DMS153 treated with DMSO at 0.1 percent for 48 hours (cell line): ENCODE measurements around the gene RND3.

Experiments used
- DNase-seq: peaks from one replicate; lab custom pipeline; 2025; ENCODE audit not compliant: unreplicated experiment; lab: John Stamatoyannopoulos, UW

Gene RND3

GRCh38 chr2:150487537-150488429 is at the start of gene RND3:
Gene RND3, minus strand, starts transcription at chr2:150487667. Its CDS starts 250 bp downstream, at chr2:150487417.
- peak; percentile 96 for DNase-seq

GRCh38 chr2:150535176-150535575 is 47.7 kb upstream of the RND3 start:
- DNase-seq = no peak

DNA sequence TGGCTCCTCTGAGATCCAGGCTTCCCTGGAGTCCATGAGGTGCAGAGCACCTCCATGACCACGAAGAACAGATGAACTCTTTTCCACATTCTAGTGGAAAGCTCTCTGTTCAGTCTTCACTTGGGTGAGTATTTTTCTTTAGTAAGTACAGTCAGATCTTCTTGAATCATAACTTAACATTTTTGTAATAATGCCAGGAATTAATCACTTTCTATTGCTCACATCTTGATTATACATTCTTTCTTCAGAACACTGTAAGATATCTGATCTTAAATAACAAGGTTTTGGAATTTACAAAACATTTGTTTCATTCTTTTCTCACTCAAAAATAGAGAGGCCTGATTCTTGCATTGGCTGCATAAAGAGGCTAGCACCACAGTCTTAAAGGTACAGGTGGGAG is 45.4 kb upstream of the RND3 start:
- no peak for DNase-seq

DNA sequence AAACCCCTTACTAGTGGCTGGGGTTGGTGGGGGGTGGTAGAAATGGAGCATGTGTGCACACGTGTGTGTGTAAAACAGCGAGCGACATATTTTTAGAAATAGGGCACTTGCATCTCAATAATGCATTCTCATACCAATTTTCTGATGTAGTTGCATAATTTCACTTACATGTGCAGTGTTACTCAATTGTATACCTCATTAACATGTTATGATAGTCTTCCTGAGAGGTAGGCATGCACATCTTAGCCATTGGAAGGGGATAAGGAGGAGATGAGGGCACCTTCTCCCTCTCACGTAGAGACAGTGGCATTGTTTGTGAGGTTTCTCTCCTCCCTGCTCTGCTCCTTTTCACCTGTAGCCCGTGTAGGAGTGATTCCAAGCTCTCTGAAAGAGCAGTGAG is 44.6 kb upstream of the RND3 start:
- no peak for DNase-seq

DNA sequence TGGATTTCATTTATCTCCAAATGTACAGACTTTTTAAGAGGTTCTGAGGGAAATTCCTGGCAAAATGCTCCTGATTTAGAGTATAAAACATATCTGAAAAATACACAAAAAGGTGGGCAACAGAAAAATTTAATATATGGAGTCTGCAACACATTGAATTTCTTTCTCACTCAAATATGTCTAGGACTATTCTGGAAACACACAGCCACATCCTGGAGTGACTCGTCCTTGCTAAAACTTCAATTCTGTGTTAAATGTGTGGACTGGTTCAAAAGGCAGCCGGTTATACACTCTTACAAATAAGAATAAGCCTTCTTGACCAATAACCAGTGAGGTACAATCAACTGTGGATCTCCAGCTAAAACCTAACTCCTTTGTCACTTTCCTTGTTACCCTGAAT is 44.1 kb upstream of the RND3 start:
- no peak for DNase-seq

- no peak for DNase-seq
Measured at GRCh38 chr2:150530168-150530567, 42.7 kb upstream of the RND3 start.

- no peak for DNase-seq
Measured at GRCh38 chr2:150528861-150529801, 41.7 kb upstream of the RND3 start.

GRCh38 chr2:150526827-150527226 is 39.4 kb upstream of the RND3 start:
- DNase-seq = no peak

DNA sequence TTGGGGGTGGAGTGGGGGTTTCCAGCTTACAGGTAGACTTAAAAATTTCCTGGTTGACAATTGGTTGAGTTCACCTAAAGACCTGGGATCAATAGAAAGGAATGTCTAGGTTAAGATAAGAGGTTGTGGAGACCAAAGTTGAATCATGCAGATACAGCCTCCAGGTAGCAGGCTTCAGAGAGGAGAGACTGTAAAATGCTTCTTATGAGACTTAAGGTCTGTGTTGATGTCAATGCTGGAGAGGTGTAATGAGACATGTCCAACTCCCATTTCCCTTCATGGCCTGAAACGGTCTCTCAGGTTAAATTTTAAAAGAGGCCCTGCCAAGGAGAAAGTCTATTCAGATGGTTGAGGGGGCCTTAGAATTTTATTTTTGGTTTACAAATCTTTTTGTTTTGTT is 38.5 kb upstream of the RND3 start:
- DNase-seq = no peak

DNA sequence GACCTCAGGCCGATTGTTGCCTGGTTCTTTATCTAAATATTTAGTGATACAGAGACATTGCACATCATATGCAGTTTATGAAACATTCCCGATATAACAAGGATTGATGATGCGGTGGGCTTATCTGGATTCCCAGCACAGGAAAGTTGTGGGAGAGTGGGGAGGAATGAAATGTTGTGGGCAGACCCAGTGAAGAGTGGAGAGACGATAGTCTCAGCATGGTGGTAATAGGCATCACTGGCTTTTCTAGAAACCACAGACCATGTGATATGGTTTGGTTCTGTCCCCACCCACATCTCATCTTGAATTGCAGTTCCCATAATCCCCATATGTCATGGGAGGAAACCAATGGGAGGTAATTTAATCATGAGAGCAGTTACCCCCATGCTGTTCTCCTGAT is 34.8 kb upstream of the RND3 start:
- no peak for DNase-seq

GRCh38 chr2:150520887-150521664 is 33.6 kb upstream of the RND3 start:
- no peak for DNase-seq

DNA sequence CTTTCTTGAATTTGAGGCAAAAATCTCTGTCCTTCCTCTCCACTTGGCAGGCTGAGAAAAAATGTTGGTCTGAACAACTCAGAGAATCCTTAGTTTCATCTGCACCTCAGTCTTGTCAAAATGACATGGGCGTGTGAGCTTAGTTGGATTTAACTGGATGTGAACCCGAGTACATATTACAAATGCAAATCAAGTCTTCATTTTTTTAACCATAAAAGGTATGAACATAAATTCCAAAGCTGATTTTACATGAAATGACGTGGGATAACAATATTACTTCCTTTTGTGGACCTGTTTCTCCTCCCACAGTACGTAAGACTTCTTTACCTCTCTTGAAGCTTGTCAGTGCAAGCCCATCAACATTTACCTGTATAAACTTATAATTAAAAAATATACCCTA is 32.6 kb upstream of the RND3 start:
- no peak for DNase-seq

- DNase-seq = no peak
Measured at GRCh38 chr2:150517951-150518680, 30.6 kb upstream of the RND3 start.

- no peak for DNase-seq
Measured at GRCh38 chr2:150513647-150514046, 26.2 kb upstream of the RND3 start.

GRCh38 chr2:150508497-150509137 is 21.1 kb upstream of the RND3 start:
- no peak for DNase-seq

DNA sequence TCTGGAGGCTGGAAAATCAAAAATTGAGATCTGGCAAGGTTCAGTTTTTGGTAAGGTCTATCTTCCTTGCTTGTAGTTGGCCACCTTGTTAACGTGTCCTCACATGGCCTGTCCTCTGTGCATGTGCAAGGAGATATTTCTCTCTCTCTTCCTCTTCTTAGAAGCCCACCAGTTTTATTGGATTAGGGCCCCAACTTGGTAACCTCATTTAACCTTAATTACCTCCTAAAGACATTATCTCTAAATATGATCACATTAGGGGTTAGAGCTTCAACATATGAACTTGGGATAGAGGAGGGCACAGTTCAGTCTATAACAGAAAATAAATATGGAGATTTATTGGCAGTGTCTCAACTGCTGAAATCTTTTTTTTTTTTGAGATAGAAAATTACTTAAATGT is 19.6 kb upstream of the RND3 start:
- no peak for DNase-seq

DNA sequence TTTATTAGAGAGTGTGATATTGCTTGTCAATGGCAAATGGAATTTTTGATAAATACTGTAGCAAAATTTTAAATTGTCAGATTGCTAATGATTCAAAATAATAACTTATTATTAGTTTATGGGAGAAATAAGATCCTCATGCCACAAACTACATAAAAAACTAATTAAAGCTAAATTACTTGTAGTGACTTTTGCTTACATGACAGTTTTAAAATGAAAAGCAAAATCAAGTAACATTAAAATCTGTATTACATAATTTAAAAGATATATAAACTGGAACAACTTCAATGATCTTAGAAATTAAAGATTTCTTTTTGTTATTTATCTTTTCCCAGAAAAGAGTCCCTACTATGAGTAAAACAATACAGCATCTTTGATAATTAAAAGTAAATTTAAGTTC is 17.7 kb upstream of the RND3 start:
- DNase-seq = no peak

- DNase-seq = no peak
Measured at GRCh38 chr2:150495993-150496627, 8.6 kb upstream of the RND3 start.

GRCh38 chr2:150495001-150495400 is 7.5 kb upstream of the RND3 start:
- DNase-seq = no peak
